CD4-positive, alpha-beta T cell treated with Interleukin-12 subunit alpha and Interleukin-12 subunit beta, for 1 hour (primary cell): Measurements from ENCODE around the gene ZMIZ1.
"Not testable (repeated sequence)": the region's sequence is repeated elsewhere in the genome, so short reads cannot be mapped to it uniquely, and the experiment has no call there.

Experiments used
- DNase-seq: peaks from one replicate; pipeline ENCODE4 v3.0.0-alpha.2; 2020

Gene ZMIZ1

DNA sequence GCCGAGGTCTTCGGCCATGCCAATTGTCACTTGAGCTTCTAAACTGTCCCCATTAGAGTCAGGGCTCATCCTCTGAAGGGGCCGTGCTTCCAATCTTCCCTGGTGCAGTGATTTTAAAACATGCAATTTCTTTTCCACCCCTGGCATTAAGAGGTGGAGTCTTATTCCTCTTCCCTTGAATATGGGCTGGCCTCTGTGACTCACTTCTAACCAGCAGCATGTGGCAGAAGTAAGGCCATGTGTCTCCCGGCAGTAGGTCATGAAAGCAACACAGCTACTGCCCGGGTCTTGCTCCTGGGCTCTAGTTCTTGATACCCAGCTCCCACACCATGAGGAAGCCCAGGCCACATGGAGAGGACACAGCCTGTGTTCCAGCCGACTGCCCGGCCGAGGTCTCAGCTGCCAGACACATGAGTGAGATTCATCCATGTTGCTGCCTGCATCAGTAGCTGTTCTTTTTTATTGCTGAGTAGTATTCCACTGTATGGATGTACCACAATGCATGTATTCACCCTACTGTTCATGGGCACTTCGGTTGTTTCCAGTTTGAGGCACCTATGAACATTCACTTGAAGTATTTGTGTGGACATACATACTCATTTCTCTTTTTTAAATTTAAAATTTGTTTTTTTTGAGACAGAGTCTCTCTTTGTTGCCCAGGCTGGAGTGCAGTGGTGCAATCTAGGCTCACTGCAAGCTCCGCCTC, 264.0 kb downstream of the ZMIZ1 start:
- not testable (repeated sequence) for DNase-seq

DNA sequence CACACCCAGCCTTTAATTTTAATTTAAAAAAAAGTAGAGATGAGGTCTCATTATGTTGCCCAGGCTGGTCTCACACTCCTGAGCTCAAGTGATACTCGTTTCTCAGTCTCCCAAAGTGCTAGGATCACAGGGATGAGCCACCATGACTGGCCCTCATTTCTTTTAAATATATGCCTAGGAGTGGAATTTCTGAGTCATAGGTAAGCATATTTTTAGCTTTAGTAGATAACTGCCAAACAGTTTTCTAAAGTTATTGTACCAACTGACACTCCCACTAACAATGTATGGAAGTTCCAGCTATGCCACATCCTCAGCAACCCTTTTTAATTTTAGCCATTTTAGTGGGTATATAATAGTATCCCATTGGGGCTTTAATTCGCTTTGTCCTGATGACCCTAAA, 264.7 kb downstream of the ZMIZ1 start:
- DNase-seq, result no peak

DNA sequence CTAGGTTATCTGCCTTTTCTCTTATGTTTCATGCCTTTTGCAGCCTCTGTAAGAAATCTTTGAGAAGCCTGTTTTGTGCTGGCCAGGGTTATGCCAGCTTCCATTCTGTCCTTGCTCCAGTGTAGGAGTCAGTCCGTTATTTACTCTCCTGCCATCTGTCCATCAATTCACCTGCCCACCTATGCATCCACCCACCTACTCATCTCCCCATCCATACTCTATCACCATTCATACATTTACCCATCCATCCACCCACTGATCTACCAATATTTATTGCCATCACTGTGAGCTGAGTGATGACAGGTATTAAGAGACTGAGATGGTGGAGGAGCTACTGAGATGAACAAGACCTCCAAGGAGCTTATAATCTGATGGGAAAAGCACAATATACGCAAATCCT, 265.8 kb downstream of the ZMIZ1 start:
- no peak for DNase-seq

DNA sequence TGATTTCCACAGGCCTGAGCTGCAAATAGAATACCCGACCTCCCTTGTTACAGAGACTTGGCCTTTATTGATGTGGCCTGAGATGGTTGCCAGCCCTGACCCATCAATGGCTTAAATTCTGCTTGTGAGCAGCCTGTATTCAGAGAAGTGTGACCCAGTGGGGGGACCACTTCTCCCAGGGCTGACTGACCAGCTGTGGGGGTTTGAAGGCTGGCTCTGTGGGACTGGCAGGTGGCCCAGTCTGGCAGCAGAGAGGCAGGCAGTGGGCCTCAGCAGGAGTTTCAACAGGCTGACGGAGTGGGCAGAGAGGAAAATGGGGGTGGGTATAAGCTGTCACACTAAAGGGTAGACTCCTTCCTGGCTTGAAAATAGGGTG, 266.3 kb downstream of the ZMIZ1 start:
- DNase-seq, result no peak

DNA sequence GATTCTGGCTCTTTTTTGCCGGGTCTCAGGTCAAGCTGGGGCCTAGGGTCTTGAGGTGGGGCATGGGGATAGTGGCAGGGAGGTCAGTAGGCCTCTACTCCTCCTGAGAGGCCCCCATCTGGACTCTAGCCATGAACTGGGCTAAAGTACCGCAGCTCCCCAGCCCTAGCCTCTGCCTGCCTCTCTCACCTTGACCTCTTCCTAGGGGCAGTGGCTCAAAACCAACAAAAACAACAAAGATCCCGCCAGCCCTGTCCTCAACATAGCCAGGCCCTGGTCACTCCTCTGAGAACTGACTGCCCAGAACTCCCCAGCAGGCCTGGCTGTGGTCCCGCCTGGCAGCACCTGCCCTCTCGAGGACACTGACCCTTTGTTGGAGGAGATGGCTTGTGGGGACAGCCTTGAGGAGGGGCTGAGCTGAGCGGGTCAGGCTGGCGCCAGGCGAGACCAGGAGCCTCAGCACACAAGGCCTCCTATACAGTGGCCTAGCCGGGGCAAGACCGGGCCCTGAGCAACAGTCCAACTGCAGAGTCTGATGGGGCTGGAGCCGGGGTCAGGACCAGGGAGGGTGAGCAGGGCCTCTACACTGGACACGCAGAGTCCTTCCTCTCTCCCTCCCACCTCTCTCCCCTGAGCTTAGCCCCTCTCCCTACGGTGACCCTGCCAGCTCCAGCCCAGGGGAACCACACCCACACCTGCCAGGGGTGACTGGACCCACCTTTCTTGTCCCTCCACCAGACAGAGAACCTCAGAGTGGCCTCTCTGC, 266.9 kb downstream of the ZMIZ1 start:
- no peak for DNase-seq

DNA sequence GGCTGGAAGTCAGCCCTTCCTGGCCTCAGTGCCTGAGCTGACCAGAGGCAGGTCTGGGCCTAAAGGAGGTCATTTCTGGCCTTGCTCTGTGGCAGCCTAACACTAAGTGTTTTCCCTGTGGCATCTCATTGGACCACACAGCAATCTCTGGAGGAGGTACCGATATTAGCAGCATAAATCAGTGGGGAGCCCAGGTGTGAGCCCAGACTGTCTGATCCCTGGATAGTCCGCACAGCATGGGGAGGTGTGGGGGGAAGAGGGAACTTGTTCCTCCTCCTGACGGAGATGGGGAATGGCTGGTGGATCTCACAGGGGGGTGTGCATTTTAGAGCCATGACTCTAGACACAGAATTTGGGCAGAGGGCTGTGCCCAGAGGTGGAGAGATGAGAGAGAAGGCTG, 267.5 kb downstream of the ZMIZ1 start:
- no peak for DNase-seq

DNA sequence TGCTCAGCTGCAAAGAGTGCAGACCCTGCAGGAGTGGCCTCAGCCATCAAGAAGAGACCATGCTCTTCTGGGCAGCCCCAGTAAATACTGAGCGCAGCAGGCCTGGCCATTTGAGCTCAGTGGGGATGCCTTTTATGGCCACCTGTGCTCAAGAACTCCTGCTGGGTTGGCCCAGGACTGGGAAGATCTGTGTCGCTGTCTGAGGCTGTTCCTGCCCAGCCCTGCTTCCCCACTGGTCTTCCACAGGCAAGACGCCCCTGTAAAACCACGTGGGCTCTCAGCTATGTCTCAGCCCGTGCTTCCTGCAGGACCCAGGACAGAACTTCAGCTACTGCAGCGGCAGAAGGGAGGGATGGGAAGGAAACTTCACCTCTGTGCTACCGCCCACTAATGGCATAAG, 268.0 kb downstream of the ZMIZ1 start:
- no peak for DNase-seq

DNA sequence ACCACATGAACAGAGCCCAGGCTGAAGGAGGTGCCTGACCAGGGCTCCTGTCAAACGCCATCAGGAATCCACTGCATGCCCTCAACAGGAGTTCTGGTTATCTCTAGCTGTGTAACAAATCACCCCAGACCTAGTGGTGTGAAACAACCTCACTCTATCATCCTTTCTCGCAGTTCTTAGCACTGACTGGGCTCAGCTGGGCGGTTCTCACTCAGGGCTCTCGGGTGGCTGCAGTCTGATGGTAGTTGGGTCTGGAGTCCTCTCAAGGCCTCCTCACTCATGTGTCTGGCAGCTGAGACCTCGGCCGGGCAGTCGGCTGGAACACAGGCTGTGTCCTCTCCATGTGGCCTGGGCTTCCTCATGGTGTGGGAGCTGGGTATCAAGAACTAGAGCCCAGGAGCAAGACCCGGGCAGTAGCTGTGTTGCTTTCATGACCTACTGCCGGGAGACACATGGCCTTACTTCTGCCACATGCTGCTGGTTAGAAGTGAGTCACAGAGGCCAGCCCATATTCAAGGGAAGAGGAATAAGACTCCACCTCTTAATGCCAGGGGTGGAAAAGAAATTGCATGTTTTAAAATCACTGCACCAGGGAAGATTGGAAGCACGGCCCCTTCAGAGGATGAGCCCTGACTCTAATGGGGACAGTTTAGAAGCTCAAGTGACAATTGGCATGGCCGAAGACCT, 269.2 kb downstream of the ZMIZ1 start:
- not testable (repeated sequence) for DNase-seq

DNA sequence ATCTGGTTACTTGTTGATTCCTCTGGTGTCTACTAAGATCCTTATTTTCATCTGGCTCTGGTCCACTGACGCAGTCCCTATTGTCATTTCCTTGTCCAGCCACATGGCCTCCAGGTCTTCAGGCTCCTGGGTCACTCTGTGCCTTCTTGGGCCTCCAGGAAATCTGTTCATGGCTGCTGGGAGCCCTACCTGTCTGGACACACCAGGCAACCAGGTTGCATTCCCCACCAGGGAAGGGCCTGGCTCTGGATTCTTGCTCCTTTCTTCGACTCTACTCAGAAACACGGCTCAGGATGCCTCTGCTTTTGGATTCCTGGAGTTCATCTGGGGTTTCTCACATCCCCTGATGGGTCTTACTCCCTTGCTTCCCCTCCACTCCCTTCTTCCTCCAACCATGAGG, 270.5 kb downstream of the ZMIZ1 start:
- DNase-seq, result no peak

DNA sequence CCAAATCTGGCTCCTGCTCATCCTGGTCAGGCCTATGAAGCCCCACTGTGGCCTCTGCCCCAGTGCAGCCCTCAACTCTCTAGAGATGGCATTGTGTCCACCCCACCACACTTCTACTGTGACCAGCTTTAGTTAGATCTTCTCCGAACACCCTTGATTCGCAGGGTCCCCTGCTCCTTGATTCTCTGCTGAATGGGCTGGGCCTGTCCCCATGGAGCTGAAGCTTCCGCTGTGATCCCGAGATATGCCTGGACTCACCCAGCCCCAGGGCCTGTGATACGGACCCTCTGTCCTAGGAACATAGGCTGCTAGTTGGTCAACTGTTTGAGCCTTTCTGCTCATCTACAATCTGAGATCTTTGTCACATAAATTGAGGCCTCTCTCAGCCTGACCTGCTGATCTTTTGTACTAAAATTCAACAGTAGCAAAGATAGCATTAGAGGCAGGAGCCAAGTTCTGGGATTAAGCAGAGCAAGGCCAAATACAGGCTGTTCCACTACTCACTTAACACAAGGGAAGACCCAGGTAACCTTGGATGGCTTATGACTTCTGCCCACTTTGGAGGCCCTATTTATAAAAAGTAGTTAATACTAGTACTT, 272.0 kb downstream of the ZMIZ1 start:
- no peak for DNase-seq

DNA sequence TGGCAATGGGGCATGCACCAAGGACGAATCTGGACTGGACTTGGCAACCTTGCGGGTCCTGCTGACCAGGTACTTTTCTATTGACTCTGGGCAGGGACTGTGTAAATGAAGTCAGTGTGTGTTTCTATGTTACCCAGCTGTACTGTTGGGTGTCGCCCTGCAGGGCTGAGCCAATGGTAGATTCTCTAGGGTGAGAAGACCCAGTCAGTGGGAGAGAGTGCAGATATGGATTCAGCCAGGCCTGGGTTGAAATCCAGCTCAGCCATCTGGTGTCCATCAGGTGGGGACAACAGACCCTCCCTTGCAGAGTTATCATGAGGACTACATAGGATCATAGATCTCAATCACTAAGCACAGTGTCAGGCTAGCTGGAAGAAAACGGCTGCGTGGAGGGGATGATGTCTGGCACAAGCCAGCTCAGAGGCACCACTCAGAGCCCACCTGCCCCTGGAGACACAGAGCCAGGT, 273.6 kb downstream of the ZMIZ1 start:
- no peak for DNase-seq

DNA sequence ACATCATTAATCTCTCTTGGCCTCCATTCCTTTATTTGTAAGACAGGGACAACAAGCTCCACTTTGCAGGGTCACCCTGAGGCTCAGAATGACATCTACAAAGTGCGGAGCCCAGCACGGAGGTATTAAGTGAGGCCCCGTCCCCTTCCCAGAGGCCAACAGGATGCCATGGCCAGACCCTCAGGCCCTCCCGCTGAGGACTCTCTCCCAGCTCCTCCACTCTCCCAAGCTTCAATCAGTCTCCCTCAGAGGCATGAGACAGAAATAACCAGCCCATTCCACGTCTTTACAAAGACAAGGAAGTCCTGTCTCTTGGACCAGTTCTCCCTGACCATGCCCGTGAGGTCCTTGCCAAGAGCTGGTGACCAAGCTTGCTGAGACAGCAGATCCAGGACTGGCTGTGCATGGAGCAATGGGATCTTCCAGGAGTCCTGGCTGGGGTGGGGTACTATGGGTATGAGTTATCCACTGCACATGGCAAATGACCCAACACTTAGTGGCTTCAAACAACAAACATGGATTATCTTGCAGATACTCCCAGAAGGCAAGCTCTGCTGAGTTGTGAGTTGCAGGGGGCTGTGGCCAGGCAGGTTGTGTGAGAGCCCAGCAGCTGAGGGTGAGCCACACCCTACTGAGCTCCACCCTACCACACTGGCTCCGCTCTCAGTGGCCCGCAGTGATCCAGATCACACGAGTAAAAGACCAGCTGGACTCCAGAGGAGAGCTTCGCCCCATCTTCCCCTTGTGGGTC, 274.2 kb downstream of the ZMIZ1 start:
- DNase-seq, result no peak

DNA sequence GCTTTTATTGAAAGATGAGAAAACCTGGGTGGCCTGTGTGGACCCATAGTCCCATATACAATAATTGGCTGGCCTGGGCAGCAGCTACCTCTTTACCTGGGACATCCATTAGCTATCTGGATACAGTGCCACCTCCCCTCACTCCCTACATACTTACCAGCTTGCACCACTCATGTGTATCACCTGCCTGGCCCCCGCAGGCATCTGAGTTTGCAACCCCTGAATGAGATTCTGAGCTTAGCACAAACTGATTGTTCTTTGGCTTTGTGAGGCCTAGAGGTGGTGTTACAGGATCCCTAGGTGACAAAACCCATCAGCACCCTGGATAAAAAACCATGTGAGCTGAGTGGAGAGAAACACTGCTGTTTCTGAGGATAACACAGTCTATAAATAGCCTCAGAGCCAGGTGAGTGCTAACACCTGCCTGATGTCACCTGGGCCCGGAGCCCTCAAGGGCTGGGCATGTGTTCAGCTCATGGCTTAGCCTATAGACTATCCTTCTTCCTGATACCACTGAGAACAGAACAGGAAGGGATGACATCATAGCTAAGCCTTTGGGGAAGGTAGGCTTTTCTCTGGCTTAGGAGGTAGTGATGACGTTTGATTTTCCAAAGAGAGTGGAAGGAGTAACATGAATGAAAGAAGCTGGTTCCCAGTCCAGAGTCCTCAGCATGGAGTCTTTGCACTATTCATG, 275.9 kb downstream of the ZMIZ1 start:
- no peak for DNase-seq

DNA sequence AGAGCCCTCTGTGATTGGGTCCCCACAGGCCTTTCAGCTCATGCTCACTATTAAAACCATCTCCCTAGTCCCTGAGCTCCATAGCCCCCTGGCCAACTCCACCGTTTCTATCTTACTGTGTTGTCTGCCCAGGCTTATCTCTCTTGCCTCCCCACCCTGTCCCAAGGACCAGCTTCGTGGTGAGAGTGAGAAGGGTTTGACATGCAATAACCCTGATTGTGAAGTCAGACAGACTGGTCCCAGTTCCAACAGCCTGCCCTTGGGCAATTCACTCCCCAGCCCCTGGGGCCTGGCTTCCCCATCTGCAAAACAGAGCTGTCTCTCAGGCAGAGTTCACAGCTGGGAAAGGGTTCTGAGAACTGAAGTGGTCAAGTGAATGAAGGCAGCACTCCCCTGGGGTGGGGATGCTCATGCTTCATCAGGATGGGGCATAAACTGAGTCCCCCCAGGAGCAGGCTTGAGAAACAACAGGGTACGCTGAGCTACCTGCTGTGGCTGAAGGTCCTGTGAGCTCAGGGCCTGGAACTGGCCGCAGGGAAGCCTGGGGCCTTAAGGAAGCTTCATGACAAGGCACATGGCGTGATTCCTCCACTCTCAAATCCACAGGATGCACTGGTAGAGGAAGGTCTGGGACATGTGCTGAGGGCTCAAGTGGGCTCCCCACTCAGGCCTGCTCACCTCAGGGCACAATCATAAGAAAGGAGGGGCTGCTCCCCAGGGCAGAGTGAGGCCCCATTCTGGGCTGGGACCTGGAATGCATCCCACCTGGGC, 276.7 kb downstream of the ZMIZ1 start:
- DNase-seq, result no peak

DNA sequence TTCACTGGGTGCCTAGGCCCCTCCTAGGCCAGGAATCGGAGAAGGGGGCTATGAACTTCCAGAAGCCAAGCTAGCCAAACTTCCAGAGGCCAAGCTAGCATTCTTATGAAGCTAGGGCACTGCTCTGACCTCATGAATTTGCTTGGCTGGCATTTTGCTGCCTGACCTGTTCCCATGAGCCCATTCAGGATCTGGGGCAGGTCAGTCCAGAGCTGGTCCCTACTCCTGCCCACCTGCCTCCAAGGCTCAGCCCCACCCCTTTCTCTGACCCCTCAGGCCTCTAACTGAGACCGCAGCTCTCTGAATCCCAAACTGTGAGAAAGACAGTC, 277.2 kb downstream of the ZMIZ1 start:
- DNase-seq, result no peak

DNA sequence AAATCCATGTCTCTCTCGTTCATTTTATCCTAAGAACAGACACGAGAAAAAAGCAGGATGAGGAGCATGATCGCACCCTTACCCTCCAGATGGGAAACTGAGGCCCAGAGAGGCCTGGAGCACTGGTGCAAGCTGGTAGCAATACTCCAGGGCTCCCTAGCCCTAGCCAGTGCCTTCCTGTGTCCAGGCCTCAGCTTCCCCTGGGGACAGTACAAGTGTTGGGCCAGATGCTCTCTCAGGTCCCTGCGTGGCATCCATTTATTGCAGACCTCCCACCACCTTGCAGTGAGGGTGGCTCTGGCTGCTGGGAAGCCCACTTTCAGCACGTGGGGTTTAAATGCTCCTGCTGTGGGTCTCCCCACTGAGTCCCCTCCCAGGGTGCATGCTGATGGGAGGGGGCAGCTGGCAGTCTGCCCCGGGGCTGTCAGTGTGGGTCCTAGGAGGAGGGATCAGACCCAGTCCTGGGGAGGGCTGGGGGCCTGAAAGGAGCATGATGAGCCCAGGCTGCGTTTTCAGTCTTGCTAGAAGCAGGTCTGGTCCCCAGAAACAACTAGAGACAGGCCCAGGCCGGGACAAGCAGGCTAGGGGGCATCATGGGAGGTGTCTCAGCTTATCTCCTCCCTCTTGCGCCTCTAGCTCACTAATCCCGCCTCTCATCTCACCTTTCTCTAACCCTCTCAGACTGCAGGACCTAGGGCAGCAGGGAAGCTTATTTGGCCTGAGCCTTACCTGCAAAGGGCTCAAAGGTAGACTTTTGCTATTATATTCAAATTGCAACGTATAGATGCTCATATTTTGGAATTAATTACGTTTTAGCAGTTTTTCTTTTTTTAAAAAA, 277.8 kb downstream of the ZMIZ1 start:
- no peak for DNase-seq

DNA sequence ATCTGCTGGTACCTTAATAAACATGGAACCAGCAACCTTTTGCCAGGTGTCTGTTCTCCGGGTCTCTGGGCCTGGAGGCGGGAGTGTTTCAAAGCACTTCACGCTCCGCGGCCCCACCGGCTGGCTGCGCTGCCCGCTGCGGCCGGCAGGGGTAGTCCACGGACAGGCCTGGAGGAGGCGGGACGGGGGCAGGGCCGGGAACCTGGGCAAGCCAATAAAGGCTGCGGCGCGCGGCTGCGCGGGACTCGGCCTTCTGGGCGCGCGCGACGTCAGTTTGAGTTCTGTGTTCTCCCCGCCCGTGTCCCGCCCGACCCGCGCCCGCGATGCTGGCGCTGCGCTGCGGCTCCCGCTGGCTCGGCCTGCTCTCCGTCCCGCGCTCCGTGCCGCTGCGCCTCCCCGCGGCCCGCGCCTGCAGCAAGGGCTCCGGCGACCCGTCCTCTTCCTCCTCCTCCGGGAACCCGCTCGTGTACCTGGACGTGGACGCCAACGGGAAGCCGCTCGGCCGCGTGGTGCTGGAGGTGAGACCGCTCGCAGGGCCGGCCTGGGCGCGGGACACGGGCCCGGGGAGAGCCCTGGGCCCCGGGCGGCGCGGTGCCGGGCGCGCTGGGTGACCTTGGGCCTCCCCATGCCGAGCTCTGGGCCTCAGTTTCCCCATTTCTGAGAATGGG, 278.6 kb downstream of the ZMIZ1 start, which contains the start of gene PPIF:
PPIF (plus strand) TSS at position 244 of the 668 bp plus-strand sequence; CDS start at position 324, 80 bp downstream.
- DNase-seq, result peak; percentile 93

DNA sequence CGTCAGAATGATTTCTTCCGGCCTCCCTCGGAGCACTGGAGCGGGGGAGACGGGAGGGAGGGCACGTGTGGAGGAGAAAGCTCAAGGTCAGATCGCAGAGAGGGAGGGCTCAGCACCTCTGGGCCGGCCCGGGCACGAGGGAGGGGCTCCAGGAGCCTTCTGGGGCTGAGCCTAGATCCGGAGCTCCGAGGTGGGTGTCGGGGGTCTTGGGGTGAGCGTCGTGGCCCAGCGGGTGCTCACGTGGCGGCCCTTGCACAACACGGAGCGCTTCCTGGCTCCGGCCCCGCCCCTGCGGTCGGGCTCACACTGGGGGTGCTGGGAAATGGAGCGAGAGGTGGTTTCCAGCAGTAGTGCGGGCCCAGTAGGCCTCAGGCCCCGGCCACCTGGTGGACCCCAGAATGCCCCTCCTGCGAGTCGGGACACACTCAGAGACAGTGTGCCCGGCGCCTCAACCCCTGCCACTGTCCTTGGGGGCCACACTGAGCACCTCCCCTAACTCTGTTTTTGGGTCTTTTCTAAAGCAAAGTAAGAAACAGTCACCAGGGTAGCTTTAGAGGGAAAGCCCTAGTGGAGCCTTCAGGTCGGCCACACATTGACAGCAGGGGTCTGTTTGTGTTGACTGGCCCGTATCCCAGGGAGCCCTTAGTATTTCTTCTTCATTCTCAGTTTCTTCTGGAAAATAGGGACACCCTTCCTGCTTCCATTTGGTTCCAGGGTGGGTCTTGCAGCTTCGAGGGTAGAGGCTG, 279.3 kb downstream of the ZMIZ1 start:
- peak; percentile 82 for DNase-seq

DNA sequence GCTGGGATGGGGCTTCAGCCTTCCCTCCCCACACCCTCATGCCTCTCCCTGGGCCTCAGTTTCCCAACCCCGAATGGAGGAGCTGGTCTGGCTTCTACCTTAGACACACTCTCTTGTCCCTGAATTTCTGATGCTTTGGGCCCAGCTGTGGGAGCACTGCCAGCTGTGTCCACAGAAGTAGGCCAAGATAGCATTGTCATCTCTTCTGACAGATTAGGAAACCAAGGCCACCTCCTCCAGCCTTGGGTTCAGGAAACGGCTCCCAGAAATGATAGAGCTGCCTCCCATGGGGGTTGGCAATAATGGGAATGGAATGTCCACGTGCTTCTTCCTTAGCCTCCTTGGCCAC, 279.8 kb downstream of the ZMIZ1 start:
- DNase-seq, result no peak
